Hematopoietic multipotent progenitor cell treated with erythropoietin and hydrocortisone succinate and interleukin-3 and kit ligand, for 6 days (in vitro differentiated cells): ENCODE data around the gene LIPM.

Experiments used
- DNase-seq: peaks from one replicate; pipeline ENCODE4 v3.0.0-alpha.2; 2015

The LIPM gene

GRCh38 chr10:88841316-88842111 is 39.0 kb downstream of the LIPM start:
- no peak for DNase-seq

GRCh38 chr10:88843171-88843570 is 40.6 kb downstream of the LIPM start:
- no peak for DNase-seq

GRCh38 chr10:88848499-88848898 is 46.0 kb downstream of the LIPM start:
- no peak for DNase-seq

- DNase-seq: no peak
Observed at GRCh38 chr10:88849234-88849633, 46.7 kb downstream of the LIPM start.

- no peak for DNase-seq
Observed at GRCh38 chr10:88850712-88851111, 48.2 kb downstream of the LIPM start.

- DNase-seq: peak; percentile 58
Observed at GRCh38 chr10:88851706-88852105, 49.2 kb downstream of the LIPM start, which contains the start of gene ANKRD22. ANKRD22 (minus strand) TSS chr10:88851844; CDS start chr10:88851607, 237 bp downstream.

GRCh38 chr10:88852327-88852726 is 49.8 kb downstream of the LIPM start:
- DNase-seq: no peak

GRCh38 chr10:88853155-88853881 is 50.8 kb downstream of the LIPM start:
- DNase-seq: peak; percentile 63

- DNase-seq: no peak
Observed at GRCh38 chr10:88854684-88855083, 52.2 kb downstream of the LIPM start.

- no peak for DNase-seq
Observed at GRCh38 chr10:88857831-88858230, 55.3 kb downstream of the LIPM start.

- DNase-seq: no peak
Observed at GRCh38 chr10:88858491-88858890, 56.0 kb downstream of the LIPM start.

- no peak for DNase-seq
Observed at GRCh38 chr10:88861036-88861435, 58.5 kb downstream of the LIPM start.

- DNase-seq: peak; percentile 46
Observed at GRCh38 chr10:88865281-88865876, 62.8 kb downstream of the LIPM start.

GRCh38 chr10:88866454-88866853 is 63.9 kb downstream of the LIPM start:
- no peak for DNase-seq

- DNase-seq: no peak
Observed at GRCh38 chr10:88870089-88870488, 67.6 kb downstream of the LIPM start.
